HG02642 (cell line): ENCODE results near the gene CPEB3.
"Not testable (repeated sequence)": the region's sequence is repeated elsewhere in the genome, so short reads cannot be mapped to it uniquely, and the experiment has no call there.

Experiments
- ATAC-seq: cut with Tn5 transposase; IDR thresholded peaks from one replicate; pipeline ENCODE4 v1.9.1; 2021; ENCODE audit warnings: mild to moderate bottlenecking; ENCODE audit not compliant: unreplicated experiment, poor library complexity

Gene CPEB3

GRCh38 chr10:92062273-92062672 is 228.6 kb downstream of the CPEB3 start:
- ATAC-seq: no peak

- no peak for ATAC-seq
Observed at GRCh38 chr10:92054807-92055206, 236.1 kb downstream of the CPEB3 start.

DNA sequence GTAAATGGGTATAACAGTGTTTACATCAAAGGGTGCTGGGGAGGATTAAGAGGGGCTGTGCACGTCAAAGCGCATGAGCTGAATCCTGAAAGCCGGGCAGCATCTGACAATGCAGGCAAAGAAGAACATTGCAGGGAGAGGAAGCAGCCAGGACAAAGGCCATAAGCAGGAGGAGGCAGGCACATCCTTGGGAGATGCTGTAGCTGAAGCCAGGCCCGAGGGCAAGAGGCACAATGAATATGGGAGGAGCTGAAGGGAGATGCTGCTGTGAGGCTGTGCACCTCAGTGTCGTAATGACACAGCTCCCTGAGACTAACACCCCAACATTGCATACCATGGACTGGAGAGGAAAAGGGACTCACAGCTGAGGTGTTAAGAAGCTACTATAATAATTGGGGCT is 238.1 kb downstream of the CPEB3 start:
- ATAC-seq: no peak

DNA sequence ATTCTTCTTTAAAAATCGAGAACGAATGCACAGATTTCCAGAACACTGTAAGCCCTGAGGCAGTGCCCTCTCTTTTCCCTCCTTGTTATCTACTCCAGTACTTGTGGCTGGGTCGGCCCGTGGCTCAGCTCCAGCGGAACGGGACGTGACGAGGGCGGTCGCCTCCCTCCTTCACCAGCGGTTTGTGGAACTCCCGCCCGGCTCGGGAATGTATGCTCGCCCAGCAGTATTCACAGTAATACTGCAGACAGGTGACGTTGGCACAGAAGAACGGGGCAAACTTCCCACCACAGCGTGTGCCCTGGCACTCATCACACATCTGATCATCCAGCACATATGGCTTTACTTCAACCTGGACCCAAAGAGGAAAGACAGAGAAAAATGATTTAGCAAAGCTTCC is 238.8 kb downstream of the CPEB3 start:
- no peak for ATAC-seq

- ATAC-seq: no peak
Observed at GRCh38 chr10:92047215-92047614, 243.7 kb downstream of the CPEB3 start.

- no peak for ATAC-seq
Observed at GRCh38 chr10:92045641-92046106, 245.2 kb downstream of the CPEB3 start.

- ATAC-seq: no peak
Observed at GRCh38 chr10:92042541-92042940, 248.3 kb downstream of the CPEB3 start.

GRCh38 chr10:92038949-92039348 is 251.9 kb downstream of the CPEB3 start:
- ATAC-seq: no peak

DNA sequence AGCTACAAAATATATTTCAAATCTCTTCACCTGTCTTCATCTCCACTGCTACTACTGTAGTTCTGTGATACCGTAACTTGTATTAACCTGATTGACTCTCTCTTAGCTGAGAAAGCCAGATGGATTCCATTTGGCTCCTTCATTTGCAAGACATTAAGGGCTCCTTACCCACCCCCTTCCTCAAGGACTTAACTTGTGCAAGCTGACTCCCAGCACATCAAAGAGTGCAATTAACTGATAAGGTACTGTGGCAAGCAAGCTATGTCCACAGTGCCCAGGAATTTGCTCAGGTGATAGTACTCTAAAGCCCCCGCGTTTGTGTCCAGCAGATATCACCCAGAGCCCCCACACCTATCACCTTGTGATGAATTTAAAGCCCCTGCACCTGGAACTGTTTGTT is 257.8 kb downstream of the CPEB3 start:
- not testable (repeated sequence) for ATAC-seq

GRCh38 chr10:92031580-92031979 is 259.3 kb downstream of the CPEB3 start:
- ATAC-seq: no peak

DNA sequence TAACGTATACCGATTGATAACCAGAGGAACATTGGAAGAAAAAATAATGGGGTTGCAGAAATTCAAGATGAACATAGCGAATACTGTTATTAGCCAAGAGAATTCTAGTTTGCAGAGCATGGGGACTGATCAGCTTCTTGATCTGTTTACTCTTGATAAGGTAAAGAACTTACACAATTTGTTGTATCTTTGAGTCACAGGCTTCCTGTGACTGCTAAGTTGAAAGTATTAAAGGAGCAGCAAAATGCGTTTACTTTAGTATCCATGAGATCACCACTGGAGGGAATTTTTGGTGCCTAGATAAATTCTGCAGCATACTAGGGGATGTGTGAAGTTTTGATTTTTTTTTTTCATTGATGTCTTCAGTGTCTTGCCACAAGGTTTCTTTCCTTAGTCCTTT is 263.7 kb downstream of the CPEB3 start:
- no peak for ATAC-seq

DNA sequence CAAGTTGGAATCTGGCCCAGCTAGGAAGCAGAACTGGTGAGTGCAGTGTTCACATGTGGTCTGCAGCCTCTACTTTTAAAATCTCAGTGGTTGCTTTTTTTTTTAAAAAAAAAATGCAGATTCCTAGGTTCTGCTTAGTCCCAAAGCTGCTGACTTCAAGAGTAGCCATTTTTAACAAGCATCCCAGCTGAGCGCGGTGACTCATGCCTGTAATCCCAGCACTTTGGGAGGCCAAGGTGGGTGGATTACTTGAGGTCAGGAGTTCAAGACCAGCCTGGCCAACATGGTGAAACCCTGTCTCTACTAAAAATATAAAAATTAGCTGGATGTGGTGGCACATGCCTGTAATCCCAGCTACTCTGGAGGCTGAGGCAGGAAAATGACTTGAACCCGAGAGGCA is 265.5 kb downstream of the CPEB3 start:
- not testable (repeated sequence) for ATAC-seq

GRCh38 chr10:92024700-92025099 is 266.2 kb downstream of the CPEB3 start:
- ATAC-seq: no peak

DNA sequence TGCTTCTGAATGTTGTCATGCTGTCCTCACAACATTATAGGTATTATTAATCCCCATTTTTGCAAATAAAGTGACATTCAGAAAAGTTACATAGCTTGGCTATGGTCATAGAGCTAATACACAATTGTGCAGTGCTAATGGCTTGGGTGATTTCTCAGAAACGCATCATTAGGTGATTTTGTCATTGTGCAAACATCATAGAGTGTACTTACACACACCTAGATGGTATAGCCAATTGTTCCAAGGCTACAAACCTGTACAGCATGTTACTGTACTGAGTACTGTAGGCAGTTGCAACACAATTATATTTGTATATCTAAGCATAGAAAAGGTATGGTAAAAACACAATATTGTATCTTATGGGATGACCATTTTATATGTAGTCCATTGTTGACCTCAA is 276.3 kb downstream of the CPEB3 start:
- no peak for ATAC-seq

DNA sequence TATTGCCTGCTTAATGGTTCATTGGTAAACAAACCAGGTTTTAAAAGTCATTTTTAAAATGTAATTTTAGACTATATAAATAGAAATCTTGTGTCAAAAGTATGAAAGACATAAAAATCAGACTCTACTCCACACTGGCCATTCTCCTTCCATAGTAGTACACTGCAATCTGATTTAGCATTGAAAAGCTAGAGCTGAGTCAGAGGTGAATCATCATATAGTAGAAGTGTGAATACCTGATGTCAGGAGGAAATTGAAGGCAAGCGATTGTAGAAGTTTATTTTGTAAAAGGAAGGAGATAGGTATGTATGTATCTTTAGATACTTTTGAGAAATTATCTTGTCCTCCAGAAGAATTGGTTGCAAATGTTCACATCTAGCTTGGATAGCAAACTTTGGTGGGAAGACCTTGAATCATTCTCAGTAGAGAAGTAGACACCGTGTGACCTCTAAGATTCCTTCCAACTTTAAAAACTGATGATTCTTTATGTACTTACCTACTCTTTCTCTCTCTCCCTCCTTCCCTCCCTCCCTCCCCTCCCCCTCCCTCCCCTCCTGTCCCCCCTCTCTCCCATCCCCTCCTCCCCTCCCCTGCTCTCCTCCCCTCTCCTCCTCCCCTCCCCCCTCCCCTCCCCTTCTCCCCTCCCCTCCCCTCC is 279.2 kb downstream of the CPEB3 start:
- no peak for ATAC-seq

DNA sequence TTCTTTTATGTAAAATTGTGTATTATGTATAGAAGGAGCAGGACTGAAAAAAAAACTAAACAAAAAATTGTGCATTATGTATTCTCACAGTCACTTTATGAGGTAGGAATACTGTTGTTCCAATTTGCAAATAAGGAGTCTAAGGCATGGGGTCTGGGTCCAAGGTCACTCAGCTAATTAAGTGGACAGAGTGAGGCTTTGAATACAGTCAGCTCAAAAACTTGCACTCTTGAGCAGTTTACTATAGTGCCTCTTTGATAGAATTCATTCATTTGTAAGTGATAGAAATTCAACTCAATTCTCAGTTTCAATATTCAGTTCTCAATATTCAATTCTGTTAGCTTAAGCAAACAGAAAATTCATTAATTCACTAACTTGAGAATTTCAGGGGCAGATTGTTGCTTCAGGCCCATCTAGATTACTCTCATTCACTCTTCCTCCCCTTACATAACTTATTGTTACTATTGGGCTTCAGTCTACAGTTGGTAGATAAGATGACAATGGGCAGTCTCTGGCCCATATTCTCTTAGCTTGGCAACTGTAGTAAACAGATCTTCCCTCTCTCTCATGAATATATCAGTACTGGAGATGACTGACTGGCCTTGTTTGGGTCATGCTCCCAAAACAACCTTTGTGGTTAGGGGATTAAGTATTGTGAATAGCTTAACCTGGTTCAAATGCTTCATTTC is 280.7 kb downstream of the CPEB3 start:
- no peak for ATAC-seq

DNA sequence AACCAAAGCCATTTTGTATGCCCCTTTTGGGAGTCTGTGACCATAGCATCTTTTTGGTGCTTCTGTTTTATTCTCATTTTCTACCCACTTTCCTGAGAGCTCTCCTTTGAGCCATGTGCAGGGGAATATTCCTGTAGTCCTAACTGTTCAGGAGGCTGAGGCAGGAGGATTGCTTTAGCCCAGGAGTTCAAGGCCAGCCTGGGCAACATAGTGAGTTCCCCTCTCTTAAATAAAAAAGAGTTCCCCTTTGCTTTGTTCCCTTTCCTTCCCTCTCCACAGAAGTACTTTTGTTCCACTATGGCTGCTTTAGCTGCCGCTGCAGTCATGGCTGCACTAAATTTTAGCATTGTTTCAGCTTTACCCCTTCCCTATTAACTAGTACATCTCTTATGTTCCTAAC is 281.4 kb downstream of the CPEB3 start:
- no peak for ATAC-seq

GRCh38 chr10:92005978-92006377 is 284.9 kb downstream of the CPEB3 start:
- no peak for ATAC-seq

DNA sequence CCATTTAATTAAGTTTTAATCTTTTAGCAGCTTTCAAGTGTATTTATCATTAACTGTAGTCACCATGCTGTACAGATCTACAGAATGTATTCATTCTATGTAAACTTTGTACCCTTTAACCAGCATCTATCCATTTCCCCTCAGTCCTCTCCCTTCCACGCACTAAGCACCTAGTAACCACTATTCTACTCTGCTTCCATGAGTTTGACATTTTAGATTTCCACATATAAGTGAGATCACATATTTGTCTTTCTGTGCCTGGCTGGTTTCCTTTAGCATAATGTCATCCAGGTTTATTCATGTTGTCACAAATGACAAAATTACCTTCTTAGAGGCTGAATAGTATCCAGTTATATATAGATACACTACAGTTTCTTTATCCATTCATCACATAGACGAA is 287.6 kb downstream of the CPEB3 start:
- no peak for ATAC-seq

DNA sequence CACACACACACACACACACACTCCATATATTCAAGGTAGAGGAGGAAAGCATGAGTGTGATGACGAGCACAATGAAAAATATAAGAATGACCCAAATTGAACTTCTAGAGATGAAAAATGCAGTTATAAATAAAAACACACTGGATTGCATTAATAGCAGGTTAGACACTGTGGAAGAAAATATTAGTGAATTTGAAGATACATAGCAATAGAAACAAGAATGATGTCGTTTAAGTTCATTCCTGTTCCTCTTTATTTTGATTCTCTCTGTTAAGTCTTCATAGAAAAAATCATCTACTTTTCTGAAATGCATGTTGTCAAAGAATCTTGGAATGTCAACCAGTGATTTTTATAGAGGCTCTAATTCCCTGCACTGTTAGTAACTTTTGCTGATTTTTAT is 288.9 kb downstream of the CPEB3 start:
- ATAC-seq: no peak

GRCh38 chr10:92001581-92001980 is 289.3 kb downstream of the CPEB3 start:
- no peak for ATAC-seq
